Smooth muscle cell of trachea (primary cell): Measurements from ENCODE around the gene OR6K6. TPM values are rescaled to one million over a fixed set of nuclear protein-coding genes. Genes with fewer than 3 reads are reported as not detected.

Experiments
- total RNA-seq: library from RNA; depleted of rRNA; stranded (reverse); fragments of >200 nt; gene quantifications from 2 replicates; pipeline ENCODE4 v1.2.1, GENCODE V29; 2014

OR6K6 gene
- not detected in 2 replicates for total RNA-seq

GRCh38 chr1:158754420-158754819, at the start of gene OR6K6:
Gene OR6K6, plus strand, starts transcription at chr1:158754720. Its CDS starts 168 bp downstream, at chr1:158754888.

GRCh38 chr1:158720620-158721019, 33.9 kb upstream of the OR6K6 start, which contains the start of gene OR6K3:
Gene OR6K3, minus strand, starts transcription at chr1:158720720. Its CDS starts 2,605 bp downstream, at chr1:158718115.

GRCh38 chr1:158771950-158772866, 17.7 kb downstream of the OR6K6 start, which contains the start of gene OR6N1:
Gene OR6N1, minus strand, starts transcription at chr1:158772195. Its CDS starts 5,513 bp downstream, at chr1:158766682.

GRCh38 chr1:158781104-158781503, 26.6 kb downstream of the OR6K6 start, which contains the start of gene OR6N2:
Gene OR6N2, minus strand, starts transcription at chr1:158781204. Its CDS starts 3,569 bp downstream, at chr1:158777635.

Other genes with a start within 250 kb of the OR6K6 start
- not detected in 2 replicates for gene OR6Y1, start 200.3 kb upstream of the OR6K6 start, total RNA-seq
- gene OR6P1, start 184.1 kb upstream of the OR6K6 start, total RNA-seq = not detected in 2 replicates
- gene OR10X1, start 174.8 kb upstream of the OR6K6 start, total RNA-seq = not detected in 2 replicates
- gene OR10Z1, start 149.5 kb upstream of the OR6K6 start, total RNA-seq = not detected in 2 replicates
- under 0.01 TPM in 2 replicates for gene SPTA1, start 68.0 kb upstream of the OR6K6 start, total RNA-seq
- not detected in 2 replicates for gene OR6K2, start 54.1 kb upstream of the OR6K6 start, total RNA-seq
- under 0.01 TPM in 1 of 2 replicates, not detected in the other for gene OR6K3, start 34.0 kb upstream of the OR6K6 start, total RNA-seq
- not detected in 2 replicates for gene OR6N1, start 17.5 kb downstream of the OR6K6 start, total RNA-seq
- not detected in 2 replicates for gene OR6N2, start 26.5 kb downstream of the OR6K6 start, total RNA-seq
- not detected in 2 replicates for gene MNDA, start 76.6 kb downstream of the OR6K6 start, total RNA-seq
- gene PYHIN1, start 176.8 kb downstream of the OR6K6 start, total RNA-seq = not detected in 2 replicates